ENCODE data around the gene TRNAU1AP. TPM values are rescaled to one million over a fixed set of nuclear protein-coding genes. Genes with fewer than 3 reads are reported as not detected.

The TRNAU1AP gene
- total and polyA plus RNA-seq, 2 of the 13 experiments (the other 11 are each of a cell fraction or from before 2014, with no cell fraction given) = 29.0 to 42.9 TPM

DNA sequence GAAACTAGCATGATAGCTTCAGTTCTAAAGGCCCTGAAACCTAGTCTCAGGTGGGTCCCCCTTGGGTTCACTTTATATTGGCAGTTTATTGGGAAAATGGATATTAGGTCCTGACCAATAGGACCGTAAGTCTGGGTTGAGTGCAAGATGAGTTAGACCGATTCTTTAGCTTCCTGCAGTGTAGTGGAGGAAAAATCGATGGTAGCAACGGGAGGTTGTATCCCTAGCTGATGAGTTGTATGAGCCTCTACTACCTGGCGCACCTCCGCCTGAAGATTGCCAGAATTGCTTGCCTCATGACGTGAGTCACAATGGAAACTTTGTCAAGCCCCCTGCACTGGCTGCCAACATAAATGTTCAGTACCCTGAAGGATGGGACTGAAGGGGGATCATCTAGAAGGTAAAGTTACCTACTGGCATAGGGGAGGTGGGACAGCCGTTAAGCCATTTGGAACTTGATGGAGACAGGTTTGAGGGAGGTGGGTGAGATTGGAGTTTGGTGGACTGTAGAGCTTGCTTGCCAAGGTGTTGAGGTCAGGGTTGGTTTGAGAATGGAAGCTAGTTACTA lies 43.1 kb upstream of the TRNAU1AP start (continued):
- TF ChIP-seq, protein P1, sequence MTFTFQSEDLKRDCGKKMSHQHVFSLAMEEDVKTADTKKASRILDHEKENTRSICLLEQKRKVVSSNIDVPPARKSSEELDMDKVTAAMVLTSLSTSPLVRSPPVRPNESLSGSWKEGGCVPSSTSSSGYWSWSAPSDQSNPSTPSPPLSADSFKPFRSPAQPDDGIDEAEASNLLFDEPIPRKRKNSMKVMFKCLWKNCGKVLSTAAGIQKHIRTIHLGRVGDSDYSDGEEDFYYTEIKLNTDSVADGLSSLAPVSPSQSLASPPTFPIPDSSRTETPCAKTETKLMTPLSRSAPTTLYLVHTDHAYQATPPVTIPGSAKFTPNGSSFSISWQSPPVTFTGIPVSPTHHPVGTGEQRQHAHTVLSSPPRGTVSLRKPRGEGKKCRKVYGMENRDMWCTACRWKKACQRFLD (CRISPR knock-in tag; IDR thresholded peaks at IDR 0.05; ENCODE audit: borderline replicate concordance) = no peak; the same call in 1 of the 2 replicates
- no peak for TF ChIP-seq WIZ (CRISPR knock-in tag; IDR thresholded peaks at IDR 0.05)
- no peak for TF ChIP-seq CEBPG (CRISPR knock-in tag; IDR thresholded peaks at IDR 0.05)
- TF ChIP-seq ZNF546 (CRISPR knock-in tag; conservative IDR thresholded peaks at IDR 0.05) = no peak
- TF ChIP-seq POLR2A (IDR thresholded peaks at IDR 0.05; ENCODE audit: insufficient read depth in 1 of 2, low read depth in 2 of 2, low read length in 2 of 2) = peak; percentile 54 to 86; a peak in 1 of 4 replicates
- no peak for TF ChIP-seq HNRNPH1 (optimal IDR thresholded peaks at IDR 0.05; ENCODE audit: low read depth, low read length)
- no peak for TF ChIP-seq FOXA3 (CRISPR knock-in tag; IDR thresholded peaks at IDR 0.05)
- no peak for TF ChIP-seq ZNF672 (CRISPR knock-in tag; IDR thresholded peaks at IDR 0.05)

- Histone ChIP-seq H2AFZ (ENCODE audit: low read length) (no peak overlapping the region), H3K27me3 (ENCODE audit: control insufficient read depth in 1 of 2, insufficient read depth in 2 of 2, low read length in 2 of 2) (no peaks in the 10 kb centered on the region; a peak in 1 of 5 replicates), H3K4me1 (ENCODE audit: insufficient read depth, low read length) (peaks cover 50% of the 10 kb centered on the region), H3K9me3 (ENCODE audit: low read length) (no peaks in the 10 kb centered on the region), H3K4me2 (ENCODE audit: low read depth, low read length) (peak overlapping the region; percentile 88), H3K79me2 (ENCODE audit: insufficient read depth, low read length) (peaks cover 44% of the 10 kb centered on the region), H3K27ac (ENCODE audit: extremely low read length, insufficient read depth, low read length) (peak overlapping the region; percentile 86), H3K36me3 (replicated peaks in 1 of 2; ENCODE audit: control insufficient read depth in 1 of 2, insufficient read depth in 2 of 2, low read length in 2 of 2) (peaks cover 11 to 52% of the 10 kb centered on the region in 2 experiments), H3K9ac (ENCODE audit: insufficient read depth, low read depth, low read length) (peak overlapping the region; percentile 99), H4K20me1 (ENCODE audit: insufficient read depth, low read length) (peaks cover 51% of the 10 kb centered on the region), H3K4me3 (replicated peaks in 1 of 3; ENCODE audit: insufficient read depth in 1 of 3, low read depth in 2 of 3, low read length in 3 of 3) (peak overlapping the region in 2 of 3 experiments; percentile 0 to 97; a peak in 3 of 6 replicates)
- FAIRE-seq = peak; percentile 23
- ChIA-PET CTCF (ENCODE audit: low intra/inter-chr PET ratio, low total read pairs) (no interaction called here), POLR2A (interaction anchor here (0.5 to 5.8 kb wide), 11 partner anchors 8 to 182 kb away, joined by 3 to 62 read pairs (median 4); partner anchors contain the start of genes MED18, RNU11, TAF12 and TRNAU1AP)
- WGBS (ENCODE audit: low lambda C conversion rate) = 76% methylated on average over 8 of the region's 8 CpGs
- in situ Hi-C loops (cut with HindIII; ENCODE audit: extremely low pct_ligation_motif_present, low pct_unique_long_range_greater_than_20kb) (no loop called here), intact Hi-C loops (cut with micrococcal nuclease; ENCODE audit: unreplicated experiment) (loop anchor here (10.0 kb wide), 1 partner anchor 364 kb away; no protein-coding TSS in a partner anchor)
- BruUV-seq (replicated peaks) = no TSS peak
- peak; percentile 50 for DNase-seq (ENCODE audit: low spot score)
- no peak; the same call in 2 of the 3 replicates for ATAC-seq
- TF ChIP-seq HDAC2 (CRISPR knock-in tag; IDR thresholded peaks at IDR 0.05) = no peak
- no peak for TF ChIP-seq PRDM15 (CRISPR knock-in tag; IDR thresholded peaks at IDR 0.05)
- 0 out of 2 replicates have a peak, but pooled peaks have one; percentile 47 for TF ChIP-seq ZNF136 (CRISPR knock-in tag; IDR thresholded peaks at IDR 0.05; ENCODE audit: low read depth)
- TF ChIP-seq GPBP1L1 (CRISPR knock-in tag; IDR thresholded peaks at IDR 0.05) = no peak
- TF ChIP-seq, protein P2, sequence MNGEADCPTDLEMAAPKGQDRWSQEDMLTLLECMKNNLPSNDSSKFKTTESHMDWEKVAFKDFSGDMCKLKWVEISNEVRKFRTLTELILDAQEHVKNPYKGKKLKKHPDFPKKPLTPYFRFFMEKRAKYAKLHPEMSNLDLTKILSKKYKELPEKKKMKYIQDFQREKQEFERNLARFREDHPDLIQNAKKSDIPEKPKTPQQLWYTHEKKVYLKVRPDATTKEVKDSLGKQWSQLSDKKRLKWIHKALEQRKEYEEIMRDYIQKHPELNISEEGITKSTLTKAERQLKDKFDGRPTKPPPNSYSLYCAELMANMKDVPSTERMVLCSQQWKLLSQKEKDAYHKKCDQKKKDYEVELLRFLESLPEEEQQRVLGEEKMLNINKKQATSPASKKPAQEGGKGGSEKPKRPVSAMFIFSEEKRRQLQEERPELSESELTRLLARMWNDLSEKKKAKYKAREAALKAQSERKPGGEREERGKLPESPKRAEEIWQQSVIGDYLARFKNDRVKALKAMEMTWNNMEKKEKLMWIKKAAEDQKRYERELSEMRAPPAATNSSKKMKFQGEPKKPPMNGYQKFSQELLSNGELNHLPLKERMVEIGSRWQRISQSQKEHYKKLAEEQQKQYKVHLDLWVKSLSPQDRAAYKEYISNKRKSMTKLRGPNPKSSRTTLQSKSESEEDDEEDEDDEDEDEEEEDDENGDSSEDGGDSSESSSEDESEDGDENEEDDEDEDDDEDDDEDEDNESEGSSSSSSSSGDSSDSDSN (CRISPR knock-in tag; IDR thresholded peaks at IDR 0.05) = peak; percentile 10; the same call in 1 of the 2 replicates
These were observed 42.5 kb upstream of the TRNAU1AP start for GRCh38 chr1:28510273-28510969.
